Fibroblast of lung (primary cell): Measurements from ENCODE around the gene MBNL2. TPM values are rescaled to one million over a fixed set of nuclear protein-coding genes. Genes with fewer than 3 reads are reported as not detected.

Experiments
- DNase-seq, 2 donors: peaks; one replicate each; pipeline versions ENCODE4 v3.0.0 to v3.0.0-alpha.2; 2010; ENCODE audit warnings: low read depth in 2 of 2
- H2AFZ ChIP-seq: 2 replicates; pipeline ENCODE4 v1.5.1; 2012; ENCODE audit warnings: low read length, control low read depth, inconsistent platforms
- H3K27ac ChIP-seq: 2 replicates; pipeline ENCODE4 v1.5.1; 2011; ENCODE audit warnings: low read length, control low read depth; ENCODE audit not compliant: insufficient read depth
- H3K27me3 ChIP-seq: 2 replicates; pipeline ENCODE4 v1.5.1; 2011; ENCODE audit warnings: mild to moderate bottlenecking, low read length; ENCODE audit not compliant: control insufficient read depth, insufficient read depth
- H3K36me3 ChIP-seq: 2 replicates; pipeline ENCODE4 v1.5.1; 2011; ENCODE audit warnings: low read length; ENCODE audit not compliant: control insufficient read depth, insufficient read depth
- H3K4me1 ChIP-seq: 2 replicates; pipeline ENCODE4 v1.5.1; 2011; ENCODE audit warnings: low read length; ENCODE audit not compliant: control insufficient read depth, insufficient read depth; ENCODE audit errors: extremely low read depth
- H3K4me2 ChIP-seq: 2 replicates; pipeline ENCODE4 v1.5.1; 2011; ENCODE audit warnings: low read length, control low read depth; ENCODE audit not compliant: insufficient read depth; ENCODE audit errors: extremely low read depth
- H3K4me3 ChIP-seq, 4 experiments: fragments of 200-600 bp in 1 of 4; sonication (generic) in 1 of 4; replicated peaks in 1 of 4; 2 replicates each; pipeline ENCODE4 v1.5.1; 2011 to 2016; ENCODE audit warnings: low read length in 4 of 4, low read depth in 3 of 4, mild to moderate bottlenecking in 3 of 4, control low read depth in 2 of 4, inconsistent platforms in 1 of 4, mixed read lengths in 1 of 4; ENCODE audit not compliant: insufficient read depth in 1 of 4; ENCODE audit errors: control extremely low read depth in 1 of 4
- H3K79me2 ChIP-seq: 2 replicates; pipeline ENCODE4 v1.5.1; 2012; ENCODE audit warnings: mild to moderate bottlenecking, low read length, inconsistent platforms; ENCODE audit not compliant: control insufficient read depth, insufficient read depth
- H3K9ac ChIP-seq: 2 replicates; pipeline ENCODE4 v1.5.1; 2011; ENCODE audit warnings: mild to moderate bottlenecking, low read length, control low read depth; ENCODE audit not compliant: insufficient read depth
- H3K9me3 ChIP-seq: 2 replicates; pipeline ENCODE4 v1.5.1; 2012; ENCODE audit warnings: low read depth, low read length; ENCODE audit not compliant: control insufficient read depth, insufficient read depth
- H4K20me1 ChIP-seq: 2 replicates; pipeline ENCODE4 v1.5.1; 2011; ENCODE audit warnings: low read length; ENCODE audit not compliant: control insufficient read depth, insufficient read depth; ENCODE audit errors: extremely low read depth
- EZH2 ChIP-seq: IDR thresholded peaks from 2 replicates; pipeline ENCODE4 v1.5.1; 2012; ENCODE audit warnings: low read length, control low read depth, mild to moderate bottlenecking; ENCODE audit errors: missing control alignments
- polyA plus RNA-seq, 2 donors: library from polyadenylated mRNA; depleted of rRNA in 1 of 2; stranded (reverse) in 1 of 2; unstranded in 1 of 2; fragments of >200 nt; gene quantifications; 2 replicates each; pipeline ENCODE4 v1.2.1, GENCODE V29; 2011 to 2012; ENCODE audit warnings: missing spikeins in 1 of 2
- total RNA-seq: library from RNA; depleted of rRNA; stranded (reverse); fragments of >200 nt; gene quantifications from 2 replicates; pipeline ENCODE4 v1.2.1, GENCODE V29; 2014
- TF ChIP-seq, protein P1 (sequence below), 2 donors: IDR thresholded peaks in 1 of 2; conservative IDR thresholded peaks in 1 of 2; 1 replicate in 1 of 2; 2 replicates in 1 of 2; pipeline ENCODE4 v1.5.1; 2011 to 2012; ENCODE audit warnings: low read length in 2 of 2, control low read depth in 1 of 2, inconsistent platforms in 1 of 2, low read depth in 1 of 2, mild to moderate bottlenecking in 1 of 2

Gene MBNL2
- total and polyA plus RNA-seq, 2 donors (not counting 1 experiment from before 2014, with no cell fraction given): 48.9 to 61.1 TPM

- Histone ChIP-seq H3K36me3 (peaks cover 3% of the 10 kb centered on the region), H4K20me1 (no peaks in the 10 kb centered on the region), H2AFZ (peak within 1 kb of the TSS; percentile 87), H3K9ac (peak within 1 kb of the TSS; percentile 97), H3K27ac (peak within 1 kb of the TSS; percentile 100), H3K9me3 (no peaks in the 10 kb centered on the region), H3K4me1 (no peaks in the 10 kb centered on the region), H3K27me3 (no peaks in the 10 kb centered on the region), H3K4me3 (peak within 1 kb of the TSS; percentile 85 to 94 (median 91)), H3K79me2 (peaks cover 35% of the 10 kb centered on the region), H3K4me2 (peak within 1 kb of the TSS; percentile 98)
- TF ChIP-seq, protein P1, sequence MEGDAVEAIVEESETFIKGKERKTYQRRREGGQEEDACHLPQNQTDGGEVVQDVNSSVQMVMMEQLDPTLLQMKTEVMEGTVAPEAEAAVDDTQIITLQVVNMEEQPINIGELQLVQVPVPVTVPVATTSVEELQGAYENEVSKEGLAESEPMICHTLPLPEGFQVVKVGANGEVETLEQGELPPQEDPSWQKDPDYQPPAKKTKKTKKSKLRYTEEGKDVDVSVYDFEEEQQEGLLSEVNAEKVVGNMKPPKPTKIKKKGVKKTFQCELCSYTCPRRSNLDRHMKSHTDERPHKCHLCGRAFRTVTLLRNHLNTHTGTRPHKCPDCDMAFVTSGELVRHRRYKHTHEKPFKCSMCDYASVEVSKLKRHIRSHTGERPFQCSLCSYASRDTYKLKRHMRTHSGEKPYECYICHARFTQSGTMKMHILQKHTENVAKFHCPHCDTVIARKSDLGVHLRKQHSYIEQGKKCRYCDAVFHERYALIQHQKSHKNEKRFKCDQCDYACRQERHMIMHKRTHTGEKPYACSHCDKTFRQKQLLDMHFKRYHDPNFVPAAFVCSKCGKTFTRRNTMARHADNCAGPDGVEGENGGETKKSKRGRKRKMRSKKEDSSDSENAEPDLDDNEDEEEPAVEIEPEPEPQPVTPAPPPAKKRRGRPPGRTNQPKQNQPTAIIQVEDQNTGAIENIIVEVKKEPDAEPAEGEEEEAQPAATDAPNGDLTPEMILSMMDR (conservative IDR thresholded peaks at IDR 0.05 in 1 of 2, IDR thresholded peaks at IDR 0.05 in 1 of 2; ENCODE audit: low read depth in 1 of 2, low read length in 2 of 2): no peak
- no peak for TF ChIP-seq EZH2
- peak; percentile 88 to 93 for DNase-seq
Observed at GRCh38 chr13:97433727-97434396, 211.7 kb downstream of the MBNL2 start, which contains the start of gene RAP2A. TSS of gene RAP2A (plus strand) at chr13:97434169. CDS start at chr13:97434471, 302 bp downstream.

- no peaks in the 10 kb centered on the region for H3K27me3 ChIP-seq
- DNase-seq: peak in 1 of 2 donors; percentile 41
- no peaks in the 10 kb centered on the region for H3K9me3 ChIP-seq
- peak overlapping the region; percentile 70 to 92 (median 80) for H3K4me3 ChIP-seq
- H3K36me3 ChIP-seq: peaks cover 3% of the 10 kb centered on the region
- H3K4me2 ChIP-seq: peak overlapping the region; percentile 74
- peak overlapping the region; percentile 52 for H3K27ac ChIP-seq
- H3K79me2 ChIP-seq: peaks cover 35% of the 10 kb centered on the region
- peak overlapping the region; percentile 87 for H2AFZ ChIP-seq
- H3K9ac ChIP-seq: peak overlapping the region; percentile 68
- H3K4me1 ChIP-seq: no peaks in the 10 kb centered on the region
- no peaks in the 10 kb centered on the region for H4K20me1 ChIP-seq
- no peak for TF ChIP-seq EZH2
- TF ChIP-seq, protein P1 (conservative IDR thresholded peaks at IDR 0.05 in 1 of 2, IDR thresholded peaks at IDR 0.05 in 1 of 2; ENCODE audit: low read depth in 1 of 2, low read length in 2 of 2): no peak
Observed at GRCh38 chr13:97434397-97435201, 212.5 kb downstream of the MBNL2 start.

- Histone ChIP-seq H3K9ac (no peak overlapping the region), H3K79me2 (peaks cover 37% of the 10 kb centered on the region), H3K27me3 (no peaks in the 10 kb centered on the region), H3K4me3 (peak overlapping the region; percentile 70 to 92 (median 80)), H4K20me1 (no peaks in the 10 kb centered on the region), H3K4me1 (no peaks in the 10 kb centered on the region), H2AFZ (no peak overlapping the region), H3K36me3 (peaks cover 3% of the 10 kb centered on the region), H3K4me2 (peak overlapping the region; percentile 85), H3K9me3 (no peaks in the 10 kb centered on the region), H3K27ac (no peak overlapping the region)
- no peak for DNase-seq
- TF ChIP-seq EZH2: no peak
- TF ChIP-seq, protein P1 (conservative IDR thresholded peaks at IDR 0.05 in 1 of 2, IDR thresholded peaks at IDR 0.05 in 1 of 2; ENCODE audit: low read depth in 1 of 2, low read length in 2 of 2): no peak
Observed at GRCh38 chr13:97435323-97435722, 213.2 kb downstream of the MBNL2 start.
